Measurements from ENCODE around the gene MMP2. TPM values are rescaled to one million over a fixed set of nuclear protein-coding genes. Genes with fewer than 3 reads are reported as not detected.

MMP2 gene
- total RNA-seq, 1 experiment from 2014 or later = 0.91 TPM

DNA sequence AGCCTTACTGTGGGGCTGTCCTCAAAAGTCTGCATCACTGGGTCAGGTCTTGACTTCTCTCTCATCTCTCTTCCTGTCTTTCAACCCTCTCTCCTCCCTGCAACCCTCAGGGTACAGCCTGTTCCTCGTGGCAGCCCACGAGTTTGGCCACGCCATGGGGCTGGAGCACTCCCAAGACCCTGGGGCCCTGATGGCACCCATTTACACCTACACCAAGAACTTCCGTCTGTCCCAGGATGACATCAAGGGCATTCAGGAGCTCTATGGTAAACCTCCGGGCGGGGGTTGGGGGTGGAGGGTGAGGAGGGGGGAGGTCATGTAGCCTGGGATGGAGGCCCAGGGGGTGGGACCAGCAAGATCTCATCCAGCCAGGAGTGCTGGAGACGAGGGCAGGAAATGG is 12.7 kb downstream of the MMP2 start:
- ChIA-PET CTCF (no interaction called here), POLR2A (no interaction called here)
- Mint-ChIP-seq H3K4me1 (ENCODE audit: low read depth, unreplicated experiment) (peaks cover 7% of the 10 kb centered on the region), H3K36me3 (ENCODE audit: insufficient read depth, unreplicated experiment) (no peaks in the 10 kb centered on the region), H3K4me3 (ENCODE audit: unreplicated experiment) (no peak overlapping the region), H3K9me3 (ENCODE audit: unreplicated experiment) (no peaks in the 10 kb centered on the region), H3K27ac (ENCODE audit: unreplicated experiment) (no peak overlapping the region), H3K27me3 (ENCODE audit: insufficient read depth, unreplicated experiment) (peaks cover 4% of the 10 kb centered on the region)
- Histone ChIP-seq H3K9me3 (no peaks in the 10 kb centered on the region), H3K27me3 (replicated peaks; ENCODE audit: control insufficient read depth, insufficient read depth, low read length) (no peaks in the 10 kb centered on the region), H3K4me3 (ENCODE audit: low read depth, low read length) (no peak overlapping the region), H3K36me3 (ENCODE audit: control insufficient read depth, insufficient read depth, low read length) (no peaks in the 10 kb centered on the region), H3K4me1 (peaks cover 8% of the 10 kb centered on the region; the same call in 1 of the 2 replicates)
- intact Hi-C loops (cut with micrococcal nuclease; ENCODE audit: unreplicated experiment) = loop anchor here (10.0 kb wide), 1 partner anchor 153 kb away; no protein-coding TSS in a partner anchor
- DNase-seq = no peak
- no TSS peak for BruUV-seq (replicated peaks)
- TF ChIP-seq, protein P1, sequence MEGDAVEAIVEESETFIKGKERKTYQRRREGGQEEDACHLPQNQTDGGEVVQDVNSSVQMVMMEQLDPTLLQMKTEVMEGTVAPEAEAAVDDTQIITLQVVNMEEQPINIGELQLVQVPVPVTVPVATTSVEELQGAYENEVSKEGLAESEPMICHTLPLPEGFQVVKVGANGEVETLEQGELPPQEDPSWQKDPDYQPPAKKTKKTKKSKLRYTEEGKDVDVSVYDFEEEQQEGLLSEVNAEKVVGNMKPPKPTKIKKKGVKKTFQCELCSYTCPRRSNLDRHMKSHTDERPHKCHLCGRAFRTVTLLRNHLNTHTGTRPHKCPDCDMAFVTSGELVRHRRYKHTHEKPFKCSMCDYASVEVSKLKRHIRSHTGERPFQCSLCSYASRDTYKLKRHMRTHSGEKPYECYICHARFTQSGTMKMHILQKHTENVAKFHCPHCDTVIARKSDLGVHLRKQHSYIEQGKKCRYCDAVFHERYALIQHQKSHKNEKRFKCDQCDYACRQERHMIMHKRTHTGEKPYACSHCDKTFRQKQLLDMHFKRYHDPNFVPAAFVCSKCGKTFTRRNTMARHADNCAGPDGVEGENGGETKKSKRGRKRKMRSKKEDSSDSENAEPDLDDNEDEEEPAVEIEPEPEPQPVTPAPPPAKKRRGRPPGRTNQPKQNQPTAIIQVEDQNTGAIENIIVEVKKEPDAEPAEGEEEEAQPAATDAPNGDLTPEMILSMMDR (IDR thresholded peaks at IDR 0.05; ENCODE audit: insufficient read depth in 1 of 2, low read depth in 1 of 2, low read length in 1 of 2, severe bottlenecking in 1 of 2, unreplicated experiment in 1 of 2) = no peak

DNA sequence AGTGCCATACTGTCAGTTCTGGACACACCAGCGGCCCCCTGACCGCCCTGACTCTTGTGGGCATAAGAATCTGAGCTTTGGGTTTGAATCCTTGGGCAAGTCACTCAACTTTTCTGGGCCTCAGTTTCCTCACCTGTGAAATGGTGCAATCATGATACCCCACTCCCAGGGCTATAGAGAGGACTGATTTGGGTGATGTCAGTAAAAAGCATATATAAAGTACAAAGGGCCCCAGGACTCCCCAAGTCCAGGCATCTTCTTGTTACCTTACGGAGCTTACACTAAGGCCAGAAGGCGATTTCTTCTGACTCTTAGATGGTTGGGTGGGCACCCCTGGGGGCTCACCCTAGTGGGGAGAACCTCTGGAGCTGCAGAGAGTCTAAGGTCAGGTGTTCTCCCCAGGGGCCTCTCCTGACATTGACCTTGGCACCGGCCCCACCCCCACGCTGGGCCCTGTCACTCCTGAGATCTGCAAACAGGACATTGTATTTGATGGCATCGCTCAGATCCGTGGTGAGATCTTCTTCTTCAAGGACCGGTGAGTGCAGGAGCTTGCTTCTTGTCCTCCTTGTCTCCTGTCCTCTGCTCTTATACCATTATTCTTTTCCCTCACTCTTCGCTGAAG is 13.9 kb downstream of the MMP2 start:
- H3K27ac Mint-ChIP-seq (ENCODE audit: unreplicated experiment) = no peak overlapping the region

GRCh38 chr16:55494994-55495421 is 16.0 kb downstream of the MMP2 start:
- TF ChIP-seq, protein P1 (IDR thresholded peaks at IDR 0.05; ENCODE audit: insufficient read depth in 1 of 2, low read depth in 1 of 2, low read length in 1 of 2, severe bottlenecking in 1 of 2, unreplicated experiment in 1 of 2) = peak in 1 of 2 experiments; percentile 41
- peaks cover 9% of the 10 kb centered on the region; the same call in 1 of the 2 replicates for H3K4me1 ChIP-seq
- no peak overlapping the region for H3K27ac Mint-ChIP-seq (ENCODE audit: unreplicated experiment)
- no peak overlapping the region for H3K4me3 Mint-ChIP-seq (ENCODE audit: unreplicated experiment)
- H3K4me1 Mint-ChIP-seq (ENCODE audit: low read depth, unreplicated experiment) = peaks cover 7% of the 10 kb centered on the region
- no peaks in the 10 kb centered on the region for H3K27me3 Mint-ChIP-seq (ENCODE audit: insufficient read depth, unreplicated experiment)
- POLR2A ChIA-PET = interaction anchor here (1.1 kb wide), 1 partner anchor 15 kb away, joined by 3 read pairs; no protein-coding TSS in a partner anchor
- no TSS peak for BruUV-seq (replicated peaks)
- CTCF ChIA-PET = interaction anchor here (0.7 to 1.6 kb wide), 12 partner anchors 15 to 347 kb away, joined by 3 to 14 read pairs (median 4); no protein-coding TSS in a partner anchor
- H3K9me3 Mint-ChIP-seq (ENCODE audit: unreplicated experiment) = no peaks in the 10 kb centered on the region
- no peak overlapping the region for H3K4me3 ChIP-seq (ENCODE audit: low read depth, low read length)
- no peaks in the 10 kb centered on the region for H3K36me3 ChIP-seq (ENCODE audit: control insufficient read depth, insufficient read depth, low read length)
- no peaks in the 10 kb centered on the region for H3K27me3 ChIP-seq (replicated peaks; ENCODE audit: control insufficient read depth, insufficient read depth, low read length)
- no peaks in the 10 kb centered on the region for H3K9me3 ChIP-seq
- intact Hi-C loops (cut with micrococcal nuclease; ENCODE audit: unreplicated experiment) = loop anchor here (1.0 to 10.0 kb wide), 3 partner anchors 48 to 208 kb away; no protein-coding TSS in a partner anchor
- peak; percentile 56 to 69 for DNase-seq
- H3K36me3 Mint-ChIP-seq (ENCODE audit: insufficient read depth, unreplicated experiment) = no peaks in the 10 kb centered on the region

More for the DNA sequence above, 13.9 kb downstream of the MMP2 start:
- intact Hi-C loops (cut with micrococcal nuclease; ENCODE audit: unreplicated experiment) = loop anchor here (10.0 kb wide), 1 partner anchor 152 kb away; no protein-coding TSS in a partner anchor
- no peaks in the 10 kb centered on the region for H3K27me3 ChIP-seq (replicated peaks; ENCODE audit: control insufficient read depth, insufficient read depth, low read length)
- CTCF ChIA-PET = no interaction called here
- Mint-ChIP-seq H3K4me1 (ENCODE audit: low read depth, unreplicated experiment) (peaks cover 7% of the 10 kb centered on the region), H3K9me3 (ENCODE audit: unreplicated experiment) (no peaks in the 10 kb centered on the region), H3K27me3 (ENCODE audit: insufficient read depth, unreplicated experiment) (peaks cover 4% of the 10 kb centered on the region), H3K4me3 (ENCODE audit: unreplicated experiment) (no peak overlapping the region), H3K36me3 (ENCODE audit: insufficient read depth, unreplicated experiment) (no peaks in the 10 kb centered on the region)
- no peaks in the 10 kb centered on the region for H3K36me3 ChIP-seq (ENCODE audit: control insufficient read depth, insufficient read depth, low read length)
- DNase-seq = no peak
- TF ChIP-seq, protein P1 (IDR thresholded peaks at IDR 0.05; ENCODE audit: insufficient read depth in 1 of 2, low read depth in 1 of 2, low read length in 1 of 2, severe bottlenecking in 1 of 2, unreplicated experiment in 1 of 2) = no peak
- no peaks in the 10 kb centered on the region for H3K9me3 ChIP-seq
- H3K4me1 ChIP-seq = peaks cover 8% of the 10 kb centered on the region; the same call in 1 of the 2 replicates
- H3K4me3 ChIP-seq (ENCODE audit: low read depth, low read length) = no peak overlapping the region
- POLR2A ChIA-PET = no interaction called here
- BruUV-seq (replicated peaks) = no TSS peak
